ENCODE results near the gene SYNGR1. TPM values are rescaled to one million over a fixed set of nuclear protein-coding genes. Genes with fewer than 3 reads are reported as not detected.

SYNGR1 gene
- total RNA-seq, 2 experiments from 2014 or later: 2.4 to 3.8 TPM

- intact Hi-C loops (cut with micrococcal nuclease): no loop called here
- Mint-ChIP-seq H3K4me3 (no peak overlapping the region), H3K36me3 (ENCODE audit: low read depth) (no peaks in the 10 kb centered on the region), H3K9me3 (peaks cover 1% of the 10 kb centered on the region), H3K27me3 (no peaks in the 10 kb centered on the region), H3K27ac (no peak overlapping the region), H3K4me1 (ENCODE audit: low read depth) (peaks cover 5% of the 10 kb centered on the region)
- ATAC-seq: no peak
- CTCF ChIA-PET: interaction anchor here (1.4 kb wide), 1 partner anchor 23 kb away, joined by 3 read pairs; no protein-coding TSS in a partner anchor
- no peak for TF ChIP-seq CTCF (IDR thresholded peaks at IDR 0.05)
- no peak for DNase-seq
- POLR2A ChIA-PET: no interaction called here
Observed at GRCh38 chr22:39369186-39369585, 19.4 kb downstream of the SYNGR1 start.

- Mint-ChIP-seq H3K27ac (no peak overlapping the region), H3K27me3 (no peaks in the 10 kb centered on the region), H3K4me1 (ENCODE audit: low read depth) (peaks cover 5% of the 10 kb centered on the region), H3K9me3 (peaks cover 1% of the 10 kb centered on the region), H3K4me3 (no peak overlapping the region), H3K36me3 (ENCODE audit: low read depth) (no peaks in the 10 kb centered on the region)
- ChIA-PET POLR2A (no interaction called here), CTCF (interaction anchor here (1.4 to 1.5 kb wide), 2 partner anchors 23 to 38 kb away, joined by 3 read pairs; no protein-coding TSS in a partner anchor)
- ATAC-seq: no peak
- DNase-seq: no peak
- TF ChIP-seq CTCF (IDR thresholded peaks at IDR 0.05): no peak
- intact Hi-C loops (cut with micrococcal nuclease): no loop called here
Observed at GRCh38 chr22:39369586-39369985, 19.8 kb downstream of the SYNGR1 start.

GRCh38 chr22:39371732-39372131, 21.9 kb downstream of the SYNGR1 start:
- no peak for DNase-seq
- intact Hi-C loops (cut with micrococcal nuclease): no loop called here
- TF ChIP-seq CTCF (IDR thresholded peaks at IDR 0.05): no peak
- peaks cover 1% of the 10 kb centered on the region for H3K9me3 Mint-ChIP-seq
- CTCF ChIA-PET: no interaction called here
- no peaks in the 10 kb centered on the region for H3K27me3 Mint-ChIP-seq
- H3K36me3 Mint-ChIP-seq (ENCODE audit: low read depth): no peaks in the 10 kb centered on the region
- no peak overlapping the region for H3K27ac Mint-ChIP-seq
- POLR2A ChIA-PET: interaction anchor here (0.5 kb wide), 1 partner anchor 553 kb away, joined by 3 read pairs; no protein-coding TSS in a partner anchor
- H3K4me3 Mint-ChIP-seq: no peak overlapping the region
- ATAC-seq: no peak
- H3K4me1 Mint-ChIP-seq (ENCODE audit: low read depth): peaks cover 5% of the 10 kb centered on the region

GRCh38 chr22:39374191-39374590, 24.4 kb downstream of the SYNGR1 start:
- CTCF ChIA-PET: no interaction called here
- ATAC-seq (no peak), DNase-seq (no peak)
- POLR2A ChIA-PET: interaction anchor here (0.6 kb wide), 1 partner anchor 14 kb away, joined by 3 read pairs; no protein-coding TSS in a partner anchor
- Mint-ChIP-seq H3K9me3 (peaks cover 1% of the 10 kb centered on the region), H3K36me3 (ENCODE audit: low read depth) (no peaks in the 10 kb centered on the region), H3K4me1 (ENCODE audit: low read depth) (no peaks in the 10 kb centered on the region), H3K4me3 (no peak overlapping the region), H3K27me3 (no peaks in the 10 kb centered on the region), H3K27ac (no peak overlapping the region)
- intact Hi-C loops (cut with micrococcal nuclease): no loop called here
- TF ChIP-seq CTCF (IDR thresholded peaks at IDR 0.05): no peak

- ChIA-PET CTCF (no interaction called here), POLR2A (interaction anchor here (0.6 kb wide), 1 partner anchor 13 kb away, joined by 3 read pairs; no protein-coding TSS in a partner anchor)
- H3K36me3 Mint-ChIP-seq (ENCODE audit: low read depth): no peaks in the 10 kb centered on the region
- H3K4me1 Mint-ChIP-seq (ENCODE audit: low read depth): no peaks in the 10 kb centered on the region
- H3K4me3 Mint-ChIP-seq: no peak overlapping the region
- no peak overlapping the region for H3K27ac Mint-ChIP-seq
- TF ChIP-seq CTCF (IDR thresholded peaks at IDR 0.05): no peak
- no peaks in the 10 kb centered on the region for H3K27me3 Mint-ChIP-seq
- intact Hi-C loops (cut with micrococcal nuclease): no loop called here
- DNase-seq (no peak), ATAC-seq (no peak)
- H3K9me3 Mint-ChIP-seq: peaks cover 1% of the 10 kb centered on the region
Observed at GRCh38 chr22:39374801-39375200, 25.0 kb downstream of the SYNGR1 start.

Measured in activated CD8-positive, alpha-beta T cell treated with anti-CD3 and anti-CD28 coated beads for 36 hours (primary cell).